CD4-positive, alpha-beta T cell treated with Interleukin-6 at 100 ng/mL for 8 hours (primary cell): ENCODE results near the gene USP32.

ENCODE experiments used
- DNase-seq: peaks from one replicate; pipeline ENCODE4 v3.0.0-alpha.2; 2020; ENCODE audit warnings: mixed read lengths, low spot score

Gene USP32

DNA sequence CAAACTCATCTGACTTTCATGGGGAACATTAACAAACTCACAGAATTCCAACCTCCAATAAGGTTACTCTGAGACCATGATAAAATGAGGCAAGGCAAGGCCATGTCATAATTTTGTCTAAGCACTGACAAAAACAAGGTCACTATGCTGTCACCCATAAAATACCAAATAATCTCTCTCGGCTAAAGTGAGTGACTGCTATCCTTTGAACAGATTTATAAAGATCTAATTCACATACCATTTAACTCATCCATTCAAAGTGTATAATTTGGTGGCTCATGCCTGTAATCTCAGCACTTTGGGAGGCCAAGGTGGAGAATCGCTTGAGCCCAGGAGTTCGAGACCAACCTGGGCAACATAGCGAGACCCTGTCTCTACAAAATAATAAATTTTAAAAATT is 262.8 kb downstream of the USP32 start:
- no peak for DNase-seq
